GM19324 (cell line): ENCODE data around the gene GNAI3.

Source experiments
- ATAC-seq: cut with Tn5 transposase; IDR thresholded peaks from one replicate; pipeline ENCODE4 v1.9.1; 2021; ENCODE audit warnings: mild to moderate bottlenecking, moderate library complexity; ENCODE audit not compliant: unreplicated experiment, low FRiP score

The GNAI3 gene

GRCh38 chr1:109632671-109633346, 84.4 kb downstream of the GNAI3 start:
- no peak for ATAC-seq

GRCh38 chr1:109634292-109634691, 85.9 kb downstream of the GNAI3 start:
- ATAC-seq: no peak

GRCh38 chr1:109634771-109635750, 86.6 kb downstream of the GNAI3 start:
- no peak for ATAC-seq

- ATAC-seq: no peak
Measured at GRCh38 chr1:109635862-109636200, 87.4 kb downstream of the GNAI3 start.

GRCh38 chr1:109636201-109636952, 88.0 kb downstream of the GNAI3 start:
- no peak for ATAC-seq

- no peak for ATAC-seq
Measured at GRCh38 chr1:109637446-109637845, 89.0 kb downstream of the GNAI3 start.

GRCh38 chr1:109639063-109639840, 90.8 kb downstream of the GNAI3 start:
- ATAC-seq: no peak

GRCh38 chr1:109639841-109640184, 91.4 kb downstream of the GNAI3 start:
- ATAC-seq: no peak

GRCh38 chr1:109640285-109640865, 92.0 kb downstream of the GNAI3 start:
- peak; percentile 45 for ATAC-seq

- ATAC-seq: no peak
Measured at GRCh38 chr1:109641078-109641740, 92.8 kb downstream of the GNAI3 start.

GRCh38 chr1:109641861-109642260, 93.4 kb downstream of the GNAI3 start:
- no peak for ATAC-seq

GRCh38 chr1:109642626-109643025, 94.2 kb downstream of the GNAI3 start:
- no peak for ATAC-seq

- peak; percentile 84 for ATAC-seq
Measured at GRCh38 chr1:109643385-109644230, 95.2 kb downstream of the GNAI3 start.

- no peak for ATAC-seq
Measured at GRCh38 chr1:109644670-109645069, 96.3 kb downstream of the GNAI3 start.

GRCh38 chr1:109649491-109649914, 101.1 kb downstream of the GNAI3 start:
- ATAC-seq: no peak

- no peak for ATAC-seq
Measured at GRCh38 chr1:109650609-109651008, 102.2 kb downstream of the GNAI3 start.

GRCh38 chr1:109652402-109652801, 104.0 kb downstream of the GNAI3 start:
- ATAC-seq: no peak

GRCh38 chr1:109653306-109653705, 104.9 kb downstream of the GNAI3 start:
- ATAC-seq: no peak

GRCh38 chr1:109654519-109654918, 106.1 kb downstream of the GNAI3 start:
- no peak for ATAC-seq
